GM12874 (cell line): ENCODE data around the gene GJC3.

ENCODE experiments used
- CTCF ChIP-seq: IDR thresholded peaks from 2 replicates; pipeline ENCODE4 v1.5.1; 2011; ENCODE audit warnings: low read depth, mild to moderate bottlenecking, control low read depth, low read length, moderate library complexity; ENCODE audit not compliant: insufficient read depth

GJC3 gene

GRCh38 chr7:99928994-99929729 is at the start of gene GJC3:
GJC3 (minus strand) TSS chr7:99929620; CDS start chr7:99929620, 0 bp downstream.
- no peak for TF ChIP-seq CTCF

- no peak for TF ChIP-seq CTCF
Observed at GRCh38 chr7:99976626-99977025, 47.2 kb upstream of the GJC3 start.

GRCh38 chr7:99975782-99976521 is 46.5 kb upstream of the GJC3 start, which contains the start of gene AZGP1:
AZGP1 (minus strand) TSS chr7:99976031; CDS start chr7:99976020, 11 bp downstream.
- TF ChIP-seq CTCF = no peak

GRCh38 chr7:99974681-99975080 is 45.3 kb upstream of the GJC3 start:
- no peak for TF ChIP-seq CTCF

GRCh38 chr7:99971242-99971641 is 41.8 kb upstream of the GJC3 start:
- TF ChIP-seq CTCF = no peak

- no peak for TF ChIP-seq CTCF
Observed at GRCh38 chr7:99969298-99969697, 39.9 kb upstream of the GJC3 start.

GRCh38 chr7:99958564-99959227 is 29.3 kb upstream of the GJC3 start:
- no peak for TF ChIP-seq CTCF
